Breast epithelium (tissue), 4 donors: ENCODE results near the gene METRN. TPM values are rescaled to one million over a fixed set of nuclear protein-coding genes. Genes with fewer than 3 reads are reported as not detected.

Experiments
- DNase-seq, 2 donors: peaks; one replicate each; pipeline ENCODE4 v3.0.0-alpha.2; 2019; ENCODE audit warnings: low spot score in 2 of 2
- H3K27ac ChIP-seq, 2 donors: fragments of 200-600 bp; sonication (generic) in 1 of 2; one replicate each; pipeline ENCODE4 v1.5.1; 2016 to 2019; ENCODE audit warnings: mild to moderate bottlenecking in 1 of 2
- H3K27me3 ChIP-seq, 2 donors: fragments of 200-600 bp; sonication (generic) in 1 of 2; one replicate each; pipeline versions ENCODE4 v1.5.1 to v1.6.0; 2017 to 2019; ENCODE audit warnings: control low read depth in 1 of 2, mild to moderate bottlenecking in 1 of 2
- H3K36me3 ChIP-seq: fragments of 200-600 bp; one replicate; pipeline ENCODE4 v1.5.1; 2019
- H3K4me1 ChIP-seq, 2 donors: fragments of 200-600 bp; sonication (generic); one replicate each; pipeline ENCODE4 v1.5.1; 2016 to 2019; ENCODE audit warnings: control low read depth in 1 of 2
- H3K4me3 ChIP-seq, 3 donors: fragments of 200-600 bp; sonication (generic); 1 replicate in 2 of 3; 2 replicates in 1 of 3; pipeline ENCODE4 v1.5.1; 2016 to 2019; ENCODE audit warnings: mild to moderate bottlenecking in 3 of 3, moderate library complexity in 2 of 3
- H3K9me3 ChIP-seq, 2 donors: fragments of 200-600 bp; sonication (generic) in 1 of 2; one replicate each; pipeline ENCODE4 v1.5.1; 2016 to 2019; ENCODE audit warnings: control low read depth in 1 of 2
- CTCF ChIP-seq, 3 donors: fragments of 450-650 bp; IDR thresholded peaks; one replicate each; pipeline ENCODE4 v1.5.1; 2016 to 2017; ENCODE audit warnings: antibody characterized with exemption in 3 of 3, mild to moderate bottlenecking in 3 of 3, moderate library complexity in 3 of 3
- POLR2A ChIP-seq: fragments of 450-650 bp; IDR thresholded peaks from one replicate; pipeline ENCODE4 v1.6.1; 2016; ENCODE audit warnings: antibody characterized with exemption, mild to moderate bottlenecking, moderate library complexity
- POLR2AphosphoS5 ChIP-seq, 3 donors: sonication (generic); formaldehyde crosslinking; IDR thresholded peaks; one replicate each; pipeline ENCODE4 v1.6.1; 2017; ENCODE audit warnings: antibody characterized with exemption in 3 of 3
- intact Hi-C: fragments of 100-400 bp; cut with DNase I; formaldehyde crosslinking; loops from one replicate; pipeline ENCODE4 v1.15.1; 2023; ENCODE audit warnings: low total_unique reads
- total RNA-seq, 3 donors: library from RNA; depleted of rRNA; stranded (reverse); fragments of >200 nt; gene quantifications; one replicate each; pipeline ENCODE4 v1.1.0, GENCODE V29; 2016

METRN gene
- total RNA-seq, 3 donors from 2014 or later = 23.6 to 30.2 (median 24.3) TPM

- no peak for TF ChIP-seq POLR2A
- TF ChIP-seq POLR2AphosphoS5 (IDR thresholded peaks at IDR 0.05) = no peak
- TF ChIP-seq CTCF (IDR thresholded peaks at IDR 0.05) = no peak
Observed at GRCh38 chr16:765488-765865, 50.6 kb downstream of the METRN start.

GRCh38 chr16:766008-766819, 51.3 kb downstream of the METRN start:
- Histone ChIP-seq H3K27me3 (peaks cover 3 to 54% of the 10 kb centered on the region in 2 donors), H3K36me3 (no peaks in the 10 kb centered on the region), H3K27ac (no peak overlapping the region), H3K4me1 (no peaks in the 10 kb centered on the region), H3K9me3 (no peaks in the 10 kb centered on the region), H3K4me3 (no peak overlapping the region)
- no peak for DNase-seq
- intact Hi-C loops = no loop called here
- no peak for TF ChIP-seq CTCF (IDR thresholded peaks at IDR 0.05)
- TF ChIP-seq POLR2AphosphoS5 (IDR thresholded peaks at IDR 0.05) = no peak
- no peak for TF ChIP-seq POLR2A

More at GRCh38 chr16:765488-765865, 50.6 kb downstream of the METRN start:
- Histone ChIP-seq H3K27me3 (peaks cover 3 to 59% of the 10 kb centered on the region in 2 donors), H3K4me1 (no peaks in the 10 kb centered on the region), H3K36me3 (no peaks in the 10 kb centered on the region), H3K9me3 (no peaks in the 10 kb centered on the region), H3K27ac (no peak overlapping the region), H3K4me3 (no peak overlapping the region)
- DNase-seq = no peak
- intact Hi-C loops = no loop called here

GRCh38 chr16:766820-767640, 52.1 kb downstream of the METRN start:
- Histone ChIP-seq H3K4me3 (no peak overlapping the region), H3K36me3 (no peaks in the 10 kb centered on the region), H3K27ac (no peak overlapping the region), H3K9me3 (no peaks in the 10 kb centered on the region), H3K4me1 (no peaks in the 10 kb centered on the region), H3K27me3 (peaks cover 3 to 48% of the 10 kb centered on the region in 2 donors)
- DNase-seq = no peak
- TF ChIP-seq CTCF (IDR thresholded peaks at IDR 0.05) (no peak), POLR2A (no peak), POLR2AphosphoS5 (IDR thresholded peaks at IDR 0.05) (no peak)
- intact Hi-C loops = no loop called here

GRCh38 chr16:767743-768235, 52.9 kb downstream of the METRN start:
- Histone ChIP-seq H3K9me3 (no peaks in the 10 kb centered on the region), H3K27me3 (peaks cover 3 to 41% of the 10 kb centered on the region in 2 donors), H3K4me1 (no peaks in the 10 kb centered on the region), H3K36me3 (no peaks in the 10 kb centered on the region), H3K4me3 (no peak overlapping the region), H3K27ac (no peak overlapping the region)
- no peak for DNase-seq
- TF ChIP-seq POLR2A = no peak
- TF ChIP-seq POLR2AphosphoS5 (IDR thresholded peaks at IDR 0.05) = no peak
- TF ChIP-seq CTCF (IDR thresholded peaks at IDR 0.05) = no peak
- intact Hi-C loops = no loop called here

GRCh38 chr16:768428-768827, 53.5 kb downstream of the METRN start:
- Histone ChIP-seq H3K27ac (no peak overlapping the region), H3K36me3 (no peaks in the 10 kb centered on the region), H3K4me1 (no peaks in the 10 kb centered on the region), H3K27me3 (peaks cover 3 to 40% of the 10 kb centered on the region in 2 donors), H3K4me3 (no peak overlapping the region), H3K9me3 (no peaks in the 10 kb centered on the region)
- TF ChIP-seq POLR2A (no peak), CTCF (IDR thresholded peaks at IDR 0.05) (no peak), POLR2AphosphoS5 (IDR thresholded peaks at IDR 0.05) (no peak)
- intact Hi-C loops = no loop called here
- no peak for DNase-seq
